CD1c-positive myeloid dendritic cell (primary cell): ENCODE results near the gene PRKCZ.

Experiments used
- DNase-seq: peaks from one replicate; pipeline ENCODE4 v3.0.0-alpha.2; 2016; ENCODE audit errors: extremely low spot score

Gene PRKCZ

GRCh38 chr1:2209400-2210083 is 159.3 kb downstream of the PRKCZ start:
- no peak for DNase-seq

GRCh38 chr1:2210084-2210653 is 160.0 kb downstream of the PRKCZ start:
- no peak for DNase-seq

- DNase-seq: no peak
Measured at GRCh38 chr1:2210786-2211185, 160.6 kb downstream of the PRKCZ start.

GRCh38 chr1:2212274-2212531 is 162.0 kb downstream of the PRKCZ start:
- no peak for DNase-seq

DNA sequence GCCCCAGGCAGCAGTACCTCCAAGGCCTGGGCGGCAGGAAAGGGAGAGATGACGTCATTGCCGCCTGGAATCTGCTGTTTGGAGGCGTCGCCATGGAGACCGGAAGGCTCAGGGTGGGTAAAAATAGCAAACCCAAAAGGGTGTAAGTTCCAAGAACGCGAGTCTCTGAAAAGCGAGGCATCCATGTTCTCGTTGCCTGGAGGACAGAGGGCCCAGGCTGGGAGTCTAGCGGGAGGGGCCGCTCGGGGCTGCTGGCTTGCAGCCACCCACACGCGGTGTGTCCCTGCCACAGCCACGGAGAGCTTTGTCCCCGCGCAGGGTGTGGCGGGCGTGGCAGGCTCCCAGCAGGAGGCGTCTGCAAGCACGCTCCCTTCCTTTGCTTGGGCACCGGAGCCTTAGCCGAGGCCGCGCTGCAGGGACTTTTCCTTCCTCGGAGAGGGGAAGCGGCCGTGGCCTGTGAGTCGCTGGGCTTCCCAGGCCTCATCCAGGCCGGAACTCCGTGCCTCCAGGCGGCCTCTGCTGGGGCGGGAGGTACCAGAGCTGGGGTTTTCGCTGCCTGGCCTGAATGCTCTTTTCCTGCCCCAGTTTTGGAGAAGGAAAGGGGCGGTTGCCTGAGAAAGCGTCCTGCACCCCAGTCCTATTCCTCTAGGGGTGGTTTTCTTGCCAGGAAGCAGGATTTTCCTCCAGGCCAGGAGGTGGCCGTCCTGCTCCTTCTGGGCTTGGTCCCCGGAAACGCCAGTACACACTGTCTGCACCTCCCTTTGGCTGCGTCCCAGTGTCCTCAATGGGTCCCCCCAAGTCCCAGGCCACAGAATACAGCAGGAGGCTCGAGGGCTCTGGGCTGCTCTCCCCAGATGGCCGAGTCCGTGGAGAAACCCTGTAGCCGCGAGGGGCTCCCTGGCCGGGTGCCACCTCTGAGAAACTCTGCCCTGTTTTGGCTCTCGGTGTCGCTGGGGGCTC is 162.6 kb downstream of the PRKCZ start:
- DNase-seq: peak; percentile 86

DNA sequence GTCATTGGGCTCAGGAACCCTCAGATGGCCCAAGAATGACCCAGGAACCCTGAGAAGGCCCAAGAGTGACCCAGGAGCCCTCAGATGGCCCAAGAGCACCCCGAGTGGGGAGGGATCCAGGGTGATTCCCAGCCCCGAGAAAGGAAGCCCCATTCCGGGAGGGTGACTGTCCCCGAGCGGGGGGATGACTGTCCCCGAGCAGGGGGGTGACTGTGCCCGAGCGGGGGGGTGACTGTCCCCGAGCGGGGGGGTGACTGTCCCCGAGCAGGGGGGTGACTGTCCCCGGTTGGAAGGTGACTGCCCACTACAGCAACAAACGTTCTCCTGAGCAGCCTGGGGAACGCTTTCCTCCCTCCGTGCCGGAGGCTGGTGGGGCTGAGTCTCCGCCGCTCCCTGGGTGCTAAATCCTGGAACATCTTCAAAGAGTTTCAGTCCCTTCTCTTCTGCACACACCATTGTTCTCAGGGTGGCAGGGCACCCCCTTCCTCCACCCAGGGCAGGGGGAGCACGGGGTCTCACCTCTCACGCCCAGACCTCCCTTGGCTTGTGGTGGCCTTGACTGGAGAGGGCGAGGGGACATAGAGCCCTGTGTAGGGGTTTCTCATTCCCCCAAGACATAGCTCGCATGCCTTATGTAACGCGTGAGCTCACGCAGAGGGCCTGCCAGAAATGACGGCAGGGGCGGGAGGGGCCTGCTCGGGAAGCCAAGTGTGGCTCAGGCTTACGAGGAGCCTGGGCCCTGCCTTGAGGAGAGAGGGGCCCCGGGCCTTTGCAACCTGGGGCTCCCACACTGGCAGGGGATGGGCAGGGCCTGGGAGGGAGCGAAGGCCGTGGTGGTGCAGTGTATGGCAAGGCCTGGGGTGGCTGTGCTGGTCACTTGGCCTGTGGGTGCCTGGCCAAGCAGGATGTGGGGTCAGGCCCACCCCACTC is 163.6 kb downstream of the PRKCZ start:
- DNase-seq: peak; percentile 17

DNA sequence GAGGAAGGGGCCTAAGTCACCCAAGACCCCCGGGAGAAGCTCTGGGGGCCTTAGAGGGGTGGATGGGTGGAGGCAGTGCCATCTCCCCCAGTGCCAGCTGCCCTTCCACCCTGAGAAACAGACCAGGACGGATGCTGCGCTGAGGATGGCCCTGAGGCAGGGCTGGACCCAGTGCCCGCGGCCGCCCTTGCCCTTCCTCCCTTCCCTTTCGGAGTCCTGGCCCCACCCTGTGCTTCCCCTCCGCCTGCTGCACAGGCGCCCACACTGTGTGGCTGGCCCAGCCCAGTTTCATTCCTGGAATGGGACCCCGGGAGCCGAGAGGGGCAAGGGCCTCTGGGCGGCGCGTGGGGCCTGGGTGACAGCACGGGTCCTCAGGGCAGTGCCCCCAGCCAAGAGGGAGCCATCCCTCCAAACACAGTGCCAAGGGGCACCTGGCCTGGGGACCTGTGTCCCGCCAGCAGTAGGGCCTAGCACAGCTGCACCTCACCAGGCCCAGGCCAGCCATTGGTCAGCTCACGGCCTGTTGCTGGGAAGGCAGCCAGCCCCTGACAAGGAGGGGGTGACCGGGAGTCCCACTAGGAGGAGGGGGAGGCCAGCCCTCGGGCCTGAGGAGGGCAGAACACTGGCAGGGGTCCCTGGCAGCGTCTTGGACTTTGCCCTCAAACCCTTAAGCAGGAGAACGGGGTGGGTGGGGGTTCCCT is 164.5 kb downstream of the PRKCZ start:
- DNase-seq: no peak

GRCh38 chr1:2215329-2215728 is 165.1 kb downstream of the PRKCZ start:
- no peak for DNase-seq

DNA sequence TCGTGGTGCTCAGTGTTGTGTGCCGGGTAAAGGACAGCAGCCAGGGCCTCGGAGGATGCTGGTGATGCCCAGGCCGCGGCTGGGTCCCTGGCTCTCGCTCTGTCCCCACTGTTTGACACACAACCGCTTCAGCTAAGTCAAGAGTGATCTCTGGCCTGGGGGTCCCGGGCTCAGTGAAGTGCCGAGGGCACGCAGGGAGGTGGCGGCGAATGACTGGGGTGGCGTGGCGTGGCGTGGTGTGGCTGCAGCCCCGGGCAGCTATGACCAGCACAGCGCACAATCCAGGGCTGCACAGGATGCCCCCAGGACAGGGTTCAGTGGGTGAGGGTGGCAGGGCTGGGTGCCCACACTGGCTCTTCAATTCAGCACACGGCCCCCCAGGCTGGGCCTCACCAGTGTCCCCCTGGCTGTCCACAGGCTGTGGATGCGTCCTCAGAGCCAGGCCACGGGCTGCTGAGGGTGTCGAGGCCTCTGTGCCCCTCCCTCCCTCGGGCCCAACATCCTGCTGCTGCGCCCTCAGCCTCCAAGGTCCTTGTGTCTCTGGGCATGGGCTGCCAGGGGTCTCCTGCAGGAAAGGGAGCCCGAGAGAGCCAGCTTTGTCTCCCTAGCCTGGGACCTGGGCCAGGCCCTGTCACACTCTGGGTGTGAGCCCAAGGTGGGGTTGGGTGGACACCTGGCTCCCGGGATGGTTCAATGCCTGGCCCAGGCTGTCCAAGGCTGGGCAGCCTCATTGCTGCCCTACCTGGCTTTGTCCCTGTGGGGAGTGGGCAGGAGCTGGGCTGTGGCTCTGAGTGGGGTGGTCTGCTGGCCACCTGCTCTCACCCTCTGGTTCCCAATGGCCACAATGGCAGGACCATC is 165.9 kb downstream of the PRKCZ start:
- DNase-seq: no peak

- no peak for DNase-seq
Measured at GRCh38 chr1:2216767-2217058, 166.5 kb downstream of the PRKCZ start.

DNA sequence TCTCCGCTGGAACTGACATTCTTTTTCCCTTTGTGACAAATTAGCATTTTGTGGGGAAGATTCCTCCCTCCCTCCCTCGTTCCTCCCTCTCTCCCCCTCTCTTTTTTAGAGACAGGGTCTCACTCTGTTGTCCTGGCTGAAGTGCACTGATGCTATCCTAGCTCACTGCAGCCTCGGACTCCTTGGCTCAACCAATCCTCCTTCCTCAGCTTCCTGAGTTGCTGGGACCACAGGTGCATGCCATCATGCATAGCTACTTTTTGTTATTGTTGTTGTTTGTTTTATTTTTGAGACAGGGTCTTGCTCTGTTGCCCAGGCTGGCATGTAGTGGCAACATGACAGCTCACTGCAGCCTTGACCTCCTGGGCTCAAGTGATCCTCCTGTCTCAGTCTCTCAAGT is 171.1 kb downstream of the PRKCZ start:
- DNase-seq: no peak

DNA sequence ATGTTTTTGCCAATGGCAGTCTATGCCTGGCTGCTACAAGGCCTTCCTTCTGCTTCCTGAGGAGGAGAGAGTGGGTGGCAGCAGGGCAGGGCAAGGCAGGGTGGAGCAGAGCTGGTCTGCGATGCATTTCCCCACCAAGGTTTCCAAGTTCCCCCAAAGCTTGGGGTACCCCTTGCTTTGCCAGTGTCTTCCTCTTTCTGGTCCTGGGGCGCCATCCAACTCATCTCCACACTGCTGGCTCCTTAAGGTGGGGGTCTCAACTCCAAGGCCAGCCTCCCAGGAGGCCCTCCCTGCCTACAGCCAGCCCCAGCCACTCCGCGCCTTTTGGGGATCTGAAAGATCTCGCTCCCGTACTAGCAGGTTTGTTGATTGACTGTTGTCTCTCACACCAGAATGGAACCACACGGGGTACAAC is 174.0 kb downstream of the PRKCZ start:
- DNase-seq: peak; percentile 70

DNA sequence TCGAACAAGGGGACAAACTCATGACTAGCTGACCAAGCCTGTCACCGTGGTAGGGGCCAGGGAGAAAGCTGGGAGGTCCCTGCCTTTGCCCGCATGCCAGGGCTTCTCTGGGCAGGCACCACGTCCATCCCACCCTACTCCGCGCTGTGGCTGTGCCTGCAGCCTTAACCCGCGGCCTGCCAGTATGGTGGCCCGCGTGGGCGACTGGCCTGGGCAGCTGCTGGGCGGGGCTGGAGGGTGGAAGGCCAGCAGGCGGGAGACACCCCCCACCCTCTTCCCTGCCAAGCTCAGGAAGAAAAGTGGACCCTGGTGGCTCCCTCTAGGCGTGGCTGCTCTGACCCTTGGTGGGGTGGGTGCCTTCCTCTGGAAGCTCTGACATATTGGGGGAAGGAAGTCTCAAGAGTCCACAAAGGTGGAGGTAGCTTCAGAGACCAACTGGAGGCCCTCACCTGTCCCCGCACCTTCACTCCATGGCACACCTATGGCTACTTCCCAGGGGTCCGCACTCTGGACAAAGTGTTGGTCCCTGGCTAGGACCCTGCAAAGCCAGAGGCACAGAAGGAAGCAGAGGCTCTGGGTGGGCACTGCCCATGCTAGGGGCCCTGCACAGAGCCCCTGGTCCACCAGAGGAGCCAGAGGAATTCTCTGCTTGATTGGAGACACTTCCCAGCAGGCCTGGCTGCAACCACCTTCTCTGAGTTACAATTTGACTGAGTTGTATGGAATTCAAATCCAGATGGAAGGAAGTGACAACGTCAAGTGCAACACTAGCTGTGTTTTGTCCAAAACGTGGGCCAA is 174.6 kb downstream of the PRKCZ start:
- DNase-seq: no peak

DNA sequence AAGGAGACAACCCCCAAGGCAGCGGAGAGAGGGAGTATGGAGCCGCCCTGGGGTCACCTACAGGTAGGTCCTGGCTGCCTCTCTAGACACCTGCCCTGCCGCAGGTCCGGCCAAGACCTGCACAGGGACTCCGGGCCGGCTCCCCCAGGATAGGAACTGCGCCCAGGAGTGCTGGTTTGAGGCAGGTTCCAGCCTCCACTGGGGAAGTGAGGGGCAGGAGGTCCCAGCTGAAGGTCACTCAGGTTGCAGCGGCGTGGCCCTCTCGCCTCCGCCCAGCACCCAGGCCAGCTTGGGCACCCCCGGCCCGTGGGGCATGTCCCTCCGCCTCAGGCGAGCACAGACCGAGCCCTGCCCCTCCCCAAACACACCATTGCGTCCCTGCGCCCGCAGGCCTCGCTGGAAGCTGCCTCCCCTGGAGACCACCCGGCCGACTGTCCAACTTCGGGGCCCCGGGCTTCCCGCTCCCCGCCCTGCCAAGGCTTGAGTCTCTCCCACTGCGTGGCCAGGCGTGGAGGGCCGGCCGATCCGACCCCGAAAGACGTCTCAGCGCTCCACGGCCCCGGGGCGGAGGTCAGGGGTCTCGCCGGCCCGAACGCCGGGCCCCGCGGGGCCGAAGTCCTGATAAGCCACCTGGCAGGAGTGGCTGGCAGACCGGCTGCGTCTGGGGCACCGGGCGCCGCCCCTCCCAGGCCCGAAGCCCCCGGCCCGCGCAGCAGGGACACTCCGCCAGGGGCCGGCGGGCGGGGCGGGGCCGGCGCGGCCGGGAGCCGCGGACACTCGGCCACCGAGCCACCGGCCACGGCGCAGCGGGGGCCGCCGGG is 176.5 kb downstream of the PRKCZ start:
- no peak for DNase-seq

GRCh38 chr1:2227346-2228156 is 177.3 kb downstream of the PRKCZ start:
- peak; percentile 98 for DNase-seq

- no peak for DNase-seq
Measured at GRCh38 chr1:2228157-2228594, 178.0 kb downstream of the PRKCZ start, which contains the start of gene SKI. SKI (plus strand) TSS chr1:2228319; CDS start chr1:2228767, 448 bp downstream.

- no peak for DNase-seq
Measured at GRCh38 chr1:2228694-2229036, 178.5 kb downstream of the PRKCZ start.
